ENCODE results near the gene HHATL. TPM values are rescaled to one million over a fixed set of nuclear protein-coding genes. Genes with fewer than 3 reads are reported as not detected.

HHATL gene
- total and polyA plus RNA-seq, 4 donors: 0.17 TPM; not detected in 3

Other genes starting within 250 kb of the HHATL start
- 10 to 100 TPM in 1 of 2 donors, 1 to 10 TPM in 1; 2.3 to 41.8 TPM for gene VIPR1, start 200.2 kb downstream of the HHATL start, total RNA-seq
- 10 to 100 TPM; 14.1 to 15.1 TPM for gene VIPR1, start 200.2 kb downstream of the HHATL start, polyA plus RNA-seq
- gene SEC22C, start 120.8 kb downstream of the HHATL start, total RNA-seq: 10 to 100 TPM; 19.2 to 48.5 TPM
- 10 to 100 TPM; 14.5 to 16.3 TPM for gene SEC22C, start 120.8 kb downstream of the HHATL start, polyA plus RNA-seq
- gene SS18L2, start 111.9 kb downstream of the HHATL start, total RNA-seq: 10 to 100 TPM; 10.0 to 19.5 TPM
- 10 to 100 TPM; 17.9 to 41.5 TPM for gene SS18L2, start 111.9 kb downstream of the HHATL start, polyA plus RNA-seq
- 10 to 100 TPM; 28.5 to 75.5 TPM for gene NKTR, start 102.1 kb downstream of the HHATL start, total RNA-seq
- gene NKTR, start 102.1 kb downstream of the HHATL start, polyA plus RNA-seq: 10 to 100 TPM in 1 of 2 donors, 1 to 10 TPM in 1; 5.8 to 27.7 TPM
- 1 to 10 TPM; 2.9 to 7.4 TPM for gene ZBTB47, start 49.1 kb downstream of the HHATL start, total RNA-seq
- 1 to 10 TPM in 1 of 2 donors, under 1 TPM in 1; 0.42 to 5.5 TPM for gene ZBTB47, start 49.1 kb downstream of the HHATL start, polyA plus RNA-seq
- gene KLHL40, start 17.3 kb downstream of the HHATL start, total RNA-seq: not detected
- not detected for gene KLHL40, start 17.3 kb downstream of the HHATL start, polyA plus RNA-seq
- gene CCDC13, start 70.5 kb upstream of the HHATL start, total RNA-seq: 1 to 10 TPM in 1 of 2 donors, under 1 TPM in 1; 0.42 to 2.3 TPM
- 1 to 10 TPM in 1 of 2 donors, under 1 TPM in 1; 0.69 to 1.4 TPM for gene CCDC13, start 70.5 kb upstream of the HHATL start, polyA plus RNA-seq
- gene HIGD1A, start 101.7 kb upstream of the HHATL start, total RNA-seq: 100 to 1,000 TPM; 117 to 234 TPM
- 100 to 1,000 TPM; 256 TPM for gene HIGD1A, start 101.7 kb upstream of the HHATL start, polyA plus RNA-seq
- gene ACKR2, start 106.6 kb upstream of the HHATL start, total RNA-seq: 10 to 100 TPM; 12.5 to 19.3 TPM
- gene ACKR2, start 106.6 kb upstream of the HHATL start, polyA plus RNA-seq: 1 to 10 TPM; 7.3 to 9.2 TPM
- 100 to 1,000 TPM in 1 of 2 donors, 10 to 100 TPM in 1; 21.2 to 490 TPM for gene CYP8B1, start 173.1 kb upstream of the HHATL start, total RNA-seq
- gene CYP8B1, start 173.1 kb upstream of the HHATL start, polyA plus RNA-seq: 100 to 1,000 TPM; 218 to 229 TPM
- 1 to 10 TPM; 2.8 to 3.9 TPM for gene ZNF662, start 203.3 kb upstream of the HHATL start, total RNA-seq
- 1 to 10 TPM; 2.2 to 2.5 TPM for gene ZNF662, start 203.3 kb upstream of the HHATL start, polyA plus RNA-seq

All from liver (tissue), 4 donors.